SJCRH30 (cell line): Measurements from ENCODE around the gene TUBB. TPM values are rescaled to one million over a fixed set of nuclear protein-coding genes. Genes with fewer than 3 reads are reported as not detected.
A peak's percentile ranks its signal among the peaks of the same experiment; 100 is the strongest.
"Not testable (repeated sequence)": the region's sequence is repeated elsewhere in the genome, so short reads cannot be mapped to it uniquely, and the experiment has no call there.

Experiments
- DNase-seq, 2 experiments: peaks; one replicate each; pipeline ENCODE4 v3.0.0-alpha.2; 2015 to 2020
- H3K27ac ChIP-seq: fragments of 250-450 bp; sonication (Bioruptor Pico); 2 replicates; pipeline ENCODE4 v1.5.1; 2020; ENCODE audit warnings: mild to moderate bottlenecking, moderate library complexity
- H3K27me3 ChIP-seq: fragments of 250-450 bp; sonication (Bioruptor Pico); 2 replicates; pipeline ENCODE4 v1.5.1; 2020; ENCODE audit warnings: mild to moderate bottlenecking, moderate library complexity
- H3K36me3 ChIP-seq: fragments of 250-450 bp; sonication (Bioruptor Pico); 2 replicates; pipeline ENCODE4 v1.5.1; 2020; ENCODE audit warnings: mild to moderate bottlenecking, moderate library complexity
- H3K4me1 ChIP-seq: fragments of 250-450 bp; sonication (Bioruptor Pico); 2 replicates; pipeline ENCODE4 v1.5.1; 2020; ENCODE audit warnings: mild to moderate bottlenecking, moderate library complexity
- H3K4me3 ChIP-seq: fragments of 250-450 bp; sonication (Bioruptor Pico); 2 replicates; pipeline ENCODE4 v1.5.1; 2020; ENCODE audit warnings: mild to moderate bottlenecking, moderate library complexity
- H3K9me3 ChIP-seq: fragments of 250-450 bp; sonication (Bioruptor Pico); replicated peaks from 2 replicates; pipeline ENCODE4 v1.5.1; 2020; ENCODE audit warnings: mild to moderate bottlenecking, moderate library complexity
- total RNA-seq: library from RNA; depleted of rRNA; stranded (reverse); fragments of >200 nt; shearing (Covaris generic); gene quantifications from 2 replicates; pipeline ENCODE4 v1.2.3, GENCODE V29; 2014

Gene TUBB
- total RNA-seq, 1 experiment from 2014 or later, result 1,652 TPM

GRCh38 chr6:30721198-30722024 lies 1.3 kb downstream of the TUBB start:
- no peaks in the 10 kb centered on the region for H3K9me3 ChIP-seq
- peaks cover 51% of the 10 kb centered on the region for H3K36me3 ChIP-seq
- DNase-seq, result peak; percentile 87 to 92
- H3K4me1 ChIP-seq, result peaks cover 2% of the 10 kb centered on the region; the same call in 1 of the 2 replicates
- H3K27ac ChIP-seq, result peak overlapping the region; percentile 95
- H3K4me3 ChIP-seq, result peak overlapping the region; percentile 92
- H3K27me3 ChIP-seq, result no peaks in the 10 kb centered on the region

- not testable (repeated sequence) for H3K9me3 ChIP-seq, H3K27me3 ChIP-seq, H3K4me1 ChIP-seq, DNase-seq
- Histone ChIP-seq H3K4me3 (peak overlapping the region; percentile 92), H3K27ac (peak overlapping the region; percentile 95), H3K36me3 (peaks cover 55% of the 10 kb centered on the region)
Measured at GRCh38 chr6:30722025-30722279, 1.8 kb downstream of the TUBB start.

GRCh38 chr6:30722280-30723112 lies 2.3 kb downstream of the TUBB start:
- no peaks in the 10 kb centered on the region for H3K27me3 ChIP-seq
- peaks cover 57% of the 10 kb centered on the region for H3K36me3 ChIP-seq
- no peaks in the 10 kb centered on the region for H3K4me1 ChIP-seq
- H3K9me3 ChIP-seq, result no peaks in the 10 kb centered on the region
- peak overlapping the region; percentile 95 for H3K27ac ChIP-seq
- DNase-seq, result peak; percentile 61 to 82
- H3K4me3 ChIP-seq, result peak overlapping the region; percentile 92

GRCh38 chr6:30723159-30723842 lies 3.1 kb downstream of the TUBB start:
- peaks cover 57% of the 10 kb centered on the region for H3K36me3 ChIP-seq
- not testable (repeated sequence) for H3K4me1 ChIP-seq, H3K9me3 ChIP-seq, H3K27ac ChIP-seq, DNase-seq, H3K27me3 ChIP-seq
- peak overlapping the region; percentile 92; the same call in 1 of the 2 replicates for H3K4me3 ChIP-seq

- H3K4me1 ChIP-seq, H3K9me3 ChIP-seq, DNase-seq, H3K27ac ChIP-seq, H3K27me3 ChIP-seq, H3K4me3 ChIP-seq: not testable (repeated sequence)
- H3K36me3 ChIP-seq, result peaks cover 58% of the 10 kb centered on the region
Measured at GRCh38 chr6:30723843-30724741, 3.9 kb downstream of the TUBB start.

- H3K9me3 ChIP-seq, result no peaks in the 10 kb centered on the region
- peaks cover 62% of the 10 kb centered on the region for H3K36me3 ChIP-seq
- DNase-seq, result peak in 1 of 2 experiments; percentile 28
- H3K4me1 ChIP-seq, result no peaks in the 10 kb centered on the region
- H3K4me3 ChIP-seq, result no peak overlapping the region
- H3K27me3 ChIP-seq, result no peaks in the 10 kb centered on the region
- H3K27ac ChIP-seq, result no peak overlapping the region
Measured at GRCh38 chr6:30724906-30725667, 4.9 kb downstream of the TUBB start.

GRCh38 chr6:30725713-30726505 lies 5.8 kb downstream of the TUBB start:
- no peaks in the 10 kb centered on the region for H3K9me3 ChIP-seq
- H3K4me1 ChIP-seq, result no peaks in the 10 kb centered on the region
- peaks cover 64% of the 10 kb centered on the region for H3K36me3 ChIP-seq
- no peak overlapping the region for H3K27ac ChIP-seq
- peak; percentile 32 to 51 for DNase-seq
- H3K27me3 ChIP-seq, result no peaks in the 10 kb centered on the region
- no peak overlapping the region for H3K4me3 ChIP-seq

- Histone ChIP-seq H3K9me3 (no peaks in the 10 kb centered on the region), H3K27me3 (no peaks in the 10 kb centered on the region), H3K27ac (no peak overlapping the region), H3K4me1 (no peaks in the 10 kb centered on the region), H3K4me3 (no peak overlapping the region), H3K36me3 (peaks cover 59% of the 10 kb centered on the region)
- DNase-seq, result no peak
Measured at GRCh38 chr6:30726506-30727413, 6.6 kb downstream of the TUBB start.

- Histone ChIP-seq H3K4me1 (no peaks in the 10 kb centered on the region), H3K36me3 (peaks cover 50% of the 10 kb centered on the region), H3K27ac (no peak overlapping the region), H3K27me3 (no peaks in the 10 kb centered on the region), H3K4me3 (no peak overlapping the region), H3K9me3 (no peaks in the 10 kb centered on the region)
- peak in 1 of 2 experiments; percentile 46 for DNase-seq
Measured at GRCh38 chr6:30727920-30728553, 7.9 kb downstream of the TUBB start.

- no peaks in the 10 kb centered on the region for H3K4me1 ChIP-seq
- no peak overlapping the region for H3K4me3 ChIP-seq
- H3K9me3 ChIP-seq, result no peaks in the 10 kb centered on the region
- DNase-seq, result peak; percentile 43
- peaks cover 44% of the 10 kb centered on the region for H3K36me3 ChIP-seq
- H3K27ac ChIP-seq, result no peak overlapping the region
- no peaks in the 10 kb centered on the region for H3K27me3 ChIP-seq
Measured at GRCh38 chr6:30730601-30731435, 10.7 kb downstream of the TUBB start.

GRCh38 chr6:30732237-30732943 lies 12.2 kb downstream of the TUBB start:
- no peaks in the 10 kb centered on the region for H3K4me1 ChIP-seq
- H3K36me3 ChIP-seq, result peaks cover 44% of the 10 kb centered on the region
- DNase-seq, result no peak
- H3K4me3 ChIP-seq, result no peak overlapping the region
- no peaks in the 10 kb centered on the region for H3K27me3 ChIP-seq
- no peak overlapping the region for H3K27ac ChIP-seq
- no peaks in the 10 kb centered on the region for H3K9me3 ChIP-seq
